HG03066 (cell line): Measurements from ENCODE around the gene FAM89A.

Experiments used
- ATAC-seq: cut with Tn5 transposase; IDR thresholded peaks from one replicate; pipeline ENCODE4 v1.9.1; 2021; ENCODE audit warnings: low read depth; ENCODE audit not compliant: unreplicated experiment

Gene FAM89A

GRCh38 chr1:230972855-230973271 is 67.2 kb downstream of the FAM89A start:
- peak; percentile 61 for ATAC-seq

GRCh38 chr1:230971771-230972170 is 68.3 kb downstream of the FAM89A start:
- ATAC-seq = no peak

GRCh38 chr1:230970432-230970831 is 69.6 kb downstream of the FAM89A start:
- no peak for ATAC-seq
